K562 (cell line): ENCODE measurements around the gene GAMT. TPM values are rescaled to one million over a fixed set of nuclear protein-coding genes. Genes with fewer than 3 reads are reported as not detected.
A peak's percentile ranks its signal among the peaks of the same experiment; 100 is the strongest.

Experiments
- CBX8 ChIP-seq: fragments of 200-600 bp; sonication (generic); IDR thresholded peaks from 2 replicates; pipeline ENCODE4 v1.6.1; 2012; ENCODE audit warnings: borderline replicate concordance, mixed run types, low read depth, mild to moderate bottlenecking, moderate library complexity, mixed read lengths, low read length, control low read depth, inconsistent platforms; ENCODE audit not compliant: poor library complexity, severe bottlenecking; ENCODE audit errors: extremely low read depth
- HMBOX1 ChIP-seq: sonication (generic); IDR thresholded peaks from 2 replicates; pipeline ENCODE4 v1.6.1; 2016
- HMGN3 ChIP-seq: IDR thresholded peaks from 2 replicates; pipeline ENCODE4 v1.6.1; 2011; ENCODE audit warnings: borderline replicate concordance, low read depth, mild to moderate bottlenecking, mixed read lengths, low read length; ENCODE audit not compliant: insufficient read length; ENCODE audit errors: extremely low read depth
- MCM3 ChIP-seq: fragments of 450-650 bp; IDR thresholded peaks from 2 replicates; pipeline ENCODE4 v1.6.1; 2016
- NONO ChIP-seq, 2 experiments: fragments of 200-400 bp in 1 of 2; fragments of 450-650 bp in 1 of 2; formaldehyde crosslinking in 1 of 2; IDR thresholded peaks; 2 replicates each; pipeline ENCODE4 v1.6.1; 2017; ENCODE audit warnings: low read depth in 2 of 2, mild to moderate bottlenecking in 2 of 2, moderate library complexity in 2 of 2, low read length in 1 of 2
- NR2C2 ChIP-seq, 2 experiments: fragments of 200-800 bp in 1 of 2; sonication (Bioruptor generic) in 1 of 2; sonication (generic) in 1 of 2; formaldehyde crosslinking in 1 of 2; IDR thresholded peaks; 2 replicates each; pipeline versions ENCODE4 v1.6.1 to v1.8.0; 2016 to 2022; ENCODE audit warnings: mild to moderate bottlenecking in 1 of 2, missing compliant biosample characterization in 1 of 2, missing genetic modification characterization in 1 of 2, missing genetic modification reagents in 1 of 2
- SMARCA5 ChIP-seq: fragments of 450-650 bp; IDR thresholded peaks from 2 replicates; pipeline ENCODE4 v1.6.1; 2016
- polyA plus RNA-seq, 8 experiments: library from polyadenylated mRNA; depleted of rRNA in 4 of 8; stranded (reverse) in 5 of 8; unstranded in 3 of 8; fragments of >200 nt; fragmentation: Nextera tagmentation in 2 of 8; fragmentation: Illumina TruSeq in 1 of 8; extraction: Ambion mirVana in 2 of 8; extraction: Trizol in 1 of 8; gene quantifications; 2 replicates each; pipeline versions ENCODE4 v1.2.1 to v1.2.3, GENCODE V29; 2011 to 2014; ENCODE audit warnings: inconsistent platforms in 1 of 8, missing spikeins in 1 of 8
- total RNA-seq, 7 experiments: library from RNA; depleted of rRNA in 6 of 7; stranded (reverse); fragments of >200 nt in 6 of 7; fragmentation: Illumina TruSeq in 2 of 7; extraction: Trizol in 2 of 7; gene quantifications; 2 replicates each; pipeline versions ENCODE4 v1.2.1 to v1.2.3, GENCODE V29; 2011 to 2021; ENCODE audit warnings: low replicate concordance in 1 of 7

GAMT gene
- total and polyA plus RNA-seq, 9 of the 15 experiments (the other 6 are each of a cell fraction or from before 2014, with no cell fraction given) = 1.3 to 35.3 (median 27.2) TPM

DNA sequence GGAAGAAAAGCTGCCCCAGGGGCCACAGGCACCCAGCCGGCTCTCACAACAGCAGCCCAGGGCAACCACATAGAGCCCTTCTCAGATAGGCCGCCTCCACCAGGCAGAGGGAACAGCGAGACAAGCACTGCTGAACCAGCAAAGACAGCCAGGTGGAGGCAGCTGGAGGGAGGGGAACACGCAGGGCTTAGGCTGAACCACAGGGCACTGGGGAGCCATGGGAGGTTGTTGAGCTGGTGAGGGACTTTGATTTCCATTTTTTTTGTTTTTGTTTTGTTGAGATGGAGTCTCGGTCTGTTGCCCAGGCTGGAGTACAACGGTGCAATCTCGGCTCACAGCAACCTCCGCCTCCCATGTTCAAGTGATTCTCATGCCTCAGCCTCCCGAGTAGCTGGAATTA, 3.5 kb downstream of the GAMT start (continued):
- TF ChIP-seq NR2C2 (CRISPR knock-in tag; IDR thresholded peaks at IDR 0.05) = no peak
- no peak for TF ChIP-seq NR2C2 (tag; IDR thresholded peaks at IDR 0.05)
- TF ChIP-seq CBX8 = no peak
- TF ChIP-seq HMBOX1 = no peak
- TF ChIP-seq MCM3 = no peak
- no peak for TF ChIP-seq NONO (IDR thresholded peaks at IDR 0.05; ENCODE audit: low read depth in 2 of 2, low read length in 1 of 2)
- peak; percentile 1 for TF ChIP-seq HMGN3
- TF ChIP-seq SMARCA5 = peak; percentile 87
